ENCODE results near the gene GABBR2. TPM values are rescaled to one million over a fixed set of nuclear protein-coding genes. Genes with fewer than 3 reads are reported as not detected.

Gene GABBR2
- total RNA-seq, 6 experiments from 2014 or later, result not detected

GRCh38 chr9:98357921-98358535 lies 350.7 kb downstream of the GABBR2 start:
- Histone ChIP-seq H3K4me3 (no peak overlapping the region), H3K36me3 (no peaks in the 10 kb centered on the region), H3K27ac (no peak overlapping the region), H3K4me1 (no peaks in the 10 kb centered on the region), H3K9me3 (no peaks in the 10 kb centered on the region), H3K27me3 (no peaks in the 10 kb centered on the region)
- intact Hi-C loops (cut with DNase I), result no loop called here
- ATAC-seq (peak in 1 of 4 donors; percentile 83), DNase-seq (no peak)
- WGBS (ENCODE audit: insufficient coverage, low coverage, low lambda C conversion rate, missing lambda C conversion rate), result 71% methylated on average over 4 of the region's 6 CpGs
- TF ChIP-seq CTCF (IDR thresholded peaks at IDR 0.05), result no peak
- TF ChIP-seq POLR2A (IDR thresholded peaks at IDR 0.05), result no peak

- ATAC-seq (no peak), DNase-seq (no peak)
- TF ChIP-seq CTCF (IDR thresholded peaks at IDR 0.05) (no peak), POLR2A (IDR thresholded peaks at IDR 0.05) (no peak)
- Histone ChIP-seq H3K9me3 (no peaks in the 10 kb centered on the region), H3K27me3 (no peaks in the 10 kb centered on the region), H3K4me1 (no peaks in the 10 kb centered on the region), H3K4me3 (no peak overlapping the region), H3K36me3 (no peaks in the 10 kb centered on the region), H3K27ac (no peak overlapping the region)
- intact Hi-C loops (cut with DNase I), result no loop called here
- WGBS (ENCODE audit: insufficient coverage, low coverage, low lambda C conversion rate, missing lambda C conversion rate), result 69% methylated on average over 8 of the region's 8 CpGs
These were observed 351.6 kb downstream of the GABBR2 start for GRCh38 chr9:98356953-98357690.

GRCh38 chr9:98356326-98356725 lies 352.4 kb downstream of the GABBR2 start:
- DNase-seq (no peak), ATAC-seq (no peak)
- no peak overlapping the region for H3K27ac ChIP-seq
- no peak overlapping the region for H3K4me3 ChIP-seq
- H3K4me1 ChIP-seq, result no peaks in the 10 kb centered on the region
- no peaks in the 10 kb centered on the region for H3K27me3 ChIP-seq
- intact Hi-C loops (cut with DNase I), result no loop called here
- TF ChIP-seq CTCF (IDR thresholded peaks at IDR 0.05) (no peak), POLR2A (IDR thresholded peaks at IDR 0.05) (no peak)
- WGBS (ENCODE audit: insufficient coverage, low coverage, low lambda C conversion rate, missing lambda C conversion rate), result 84% methylated on average over 4 of the region's 4 CpGs
- H3K9me3 ChIP-seq, result no peaks in the 10 kb centered on the region
- no peaks in the 10 kb centered on the region for H3K36me3 ChIP-seq

DNA sequence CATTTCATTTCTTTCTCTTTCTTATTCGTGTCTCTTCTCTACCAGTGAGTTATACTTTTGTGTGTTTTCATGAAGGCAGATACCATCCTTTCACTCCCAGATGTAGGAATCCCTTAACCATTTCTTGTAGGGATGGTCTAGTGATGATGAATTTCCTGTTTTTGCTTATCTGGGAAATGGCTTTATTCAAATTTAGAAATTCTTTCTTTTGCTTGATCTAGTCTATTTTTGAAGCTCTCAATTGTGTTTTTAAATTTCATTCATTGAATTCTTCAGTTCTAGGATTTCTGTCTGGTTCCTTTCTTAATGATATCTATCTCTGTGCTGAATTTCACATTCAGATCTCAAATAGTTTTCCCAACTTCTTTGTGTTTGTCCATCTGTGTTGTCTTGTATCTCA lies 357.4 kb downstream of the GABBR2 start:
- DNase-seq (no peak), ATAC-seq (no peak)
- TF ChIP-seq POLR2A (IDR thresholded peaks at IDR 0.05), result no peak
- TF ChIP-seq CTCF (IDR thresholded peaks at IDR 0.05), result no peak
- H3K36me3 ChIP-seq, result no peaks in the 10 kb centered on the region
- H3K27me3 ChIP-seq, result no peaks in the 10 kb centered on the region
- no peak overlapping the region for H3K27ac ChIP-seq
- no peaks in the 10 kb centered on the region for H3K4me1 ChIP-seq
- intact Hi-C loops (cut with DNase I), result no loop called here
- no peak overlapping the region for H3K4me3 ChIP-seq
- WGBS (ENCODE audit: insufficient coverage, low coverage, low lambda C conversion rate, missing lambda C conversion rate), result 0% methylated on average over 1 of the region's 1 CpG
- H3K9me3 ChIP-seq, result no peaks in the 10 kb centered on the region

Measured in right lobe of liver (tissue), 6 donors.